HFF-Myc (cell line): ENCODE data around the gene HCRTR2.
"Not testable (repeated sequence)": the region's sequence is repeated elsewhere in the genome, so short reads cannot be mapped to it uniquely, and the experiment has no call there.

Source experiments
- DNase-seq: peaks from one replicate; pipeline ENCODE4 v3.0.0-alpha.2; 2011; ENCODE audit warnings: low read depth; ENCODE audit errors: extremely low read depth
- H3K4me3 ChIP-seq: replicated peaks from 2 replicates; pipeline ENCODE4 v1.5.1; 2011; ENCODE audit warnings: low read depth, mild to moderate bottlenecking, control low read depth, low read length
- TF ChIP-seq, protein P1 (sequence below): IDR thresholded peaks from 2 replicates; pipeline ENCODE4 v1.5.1; 2012; ENCODE audit warnings: mild to moderate bottlenecking, low read depth, low read length, control low read depth; ENCODE audit errors: missing control alignments

The HCRTR2 gene

DNA sequence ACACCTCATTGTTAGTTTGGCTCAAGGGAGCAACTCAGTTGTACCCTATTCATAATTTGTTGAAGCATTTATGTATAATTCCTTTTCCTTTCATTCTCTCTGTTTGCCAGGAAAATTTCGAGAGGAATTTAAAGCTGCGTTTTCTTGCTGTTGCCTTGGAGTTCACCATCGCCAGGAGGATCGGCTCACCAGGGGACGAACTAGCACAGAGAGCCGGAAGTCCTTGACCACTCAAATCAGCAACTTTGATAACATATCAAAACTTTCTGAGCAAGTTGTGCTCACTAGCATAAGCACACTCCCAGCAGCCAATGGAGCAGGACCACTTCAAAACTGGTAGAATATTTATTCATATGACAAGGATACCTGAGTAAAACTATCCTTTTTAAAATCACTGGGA is 107.8 kb downstream of the HCRTR2 start:
- H3K4me3 ChIP-seq, result no peak overlapping the region
- DNase-seq, result no peak
- TF ChIP-seq, protein P1, sequence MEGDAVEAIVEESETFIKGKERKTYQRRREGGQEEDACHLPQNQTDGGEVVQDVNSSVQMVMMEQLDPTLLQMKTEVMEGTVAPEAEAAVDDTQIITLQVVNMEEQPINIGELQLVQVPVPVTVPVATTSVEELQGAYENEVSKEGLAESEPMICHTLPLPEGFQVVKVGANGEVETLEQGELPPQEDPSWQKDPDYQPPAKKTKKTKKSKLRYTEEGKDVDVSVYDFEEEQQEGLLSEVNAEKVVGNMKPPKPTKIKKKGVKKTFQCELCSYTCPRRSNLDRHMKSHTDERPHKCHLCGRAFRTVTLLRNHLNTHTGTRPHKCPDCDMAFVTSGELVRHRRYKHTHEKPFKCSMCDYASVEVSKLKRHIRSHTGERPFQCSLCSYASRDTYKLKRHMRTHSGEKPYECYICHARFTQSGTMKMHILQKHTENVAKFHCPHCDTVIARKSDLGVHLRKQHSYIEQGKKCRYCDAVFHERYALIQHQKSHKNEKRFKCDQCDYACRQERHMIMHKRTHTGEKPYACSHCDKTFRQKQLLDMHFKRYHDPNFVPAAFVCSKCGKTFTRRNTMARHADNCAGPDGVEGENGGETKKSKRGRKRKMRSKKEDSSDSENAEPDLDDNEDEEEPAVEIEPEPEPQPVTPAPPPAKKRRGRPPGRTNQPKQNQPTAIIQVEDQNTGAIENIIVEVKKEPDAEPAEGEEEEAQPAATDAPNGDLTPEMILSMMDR, result no peak

DNA sequence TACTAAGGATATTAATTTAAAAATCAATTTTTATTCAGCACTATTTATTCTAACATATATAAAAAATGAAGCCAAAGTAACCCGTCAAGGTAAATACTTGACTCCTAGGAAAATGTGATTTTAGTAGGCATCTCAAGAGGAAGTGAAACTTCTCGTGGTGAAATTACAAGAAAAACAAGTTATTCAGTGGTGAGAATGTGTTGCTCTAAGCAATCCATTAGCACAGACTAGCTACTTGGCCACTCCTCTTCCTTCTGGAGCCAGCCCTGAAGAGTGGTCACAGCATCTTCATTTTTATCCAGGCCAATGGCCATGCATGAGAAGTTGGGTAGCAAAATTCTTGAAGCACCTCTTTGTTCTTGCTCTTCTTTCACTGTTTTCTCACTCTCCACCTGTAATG is 112.5 kb downstream of the HCRTR2 start:
- TF ChIP-seq, protein P1, result no peak
- DNase-seq, result no peak
- no peak overlapping the region for H3K4me3 ChIP-seq

DNA sequence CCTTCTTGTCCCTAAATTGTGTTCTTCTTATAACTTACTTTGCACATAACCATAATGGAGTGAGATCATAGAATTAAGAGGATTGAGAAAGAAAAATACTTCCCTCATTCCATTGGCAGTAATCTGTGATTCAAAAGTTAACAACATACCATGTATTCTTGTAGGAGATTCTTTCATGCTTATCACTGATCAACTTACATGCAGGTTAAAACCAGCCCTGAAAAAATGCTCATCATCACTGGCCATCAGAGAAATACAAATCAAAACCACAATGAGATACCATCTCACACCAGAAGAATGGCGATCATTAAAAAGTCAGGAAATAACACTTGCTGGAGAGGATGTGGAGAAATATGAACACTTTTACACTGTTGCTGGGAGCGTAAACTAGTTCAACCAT is 116.4 kb downstream of the HCRTR2 start:
- H3K4me3 ChIP-seq, result no peak overlapping the region
- DNase-seq, result no peak
- TF ChIP-seq, protein P1, result no peak

GRCh38 chr6:55293116-55293515 is 118.8 kb downstream of the HCRTR2 start:
- DNase-seq, result no peak
- no peak overlapping the region for H3K4me3 ChIP-seq
- TF ChIP-seq, protein P1, result peak; percentile 44

GRCh38 chr6:55297214-55297613 is 122.9 kb downstream of the HCRTR2 start:
- not testable (repeated sequence) for DNase-seq, H3K4me3 ChIP-seq

DNA sequence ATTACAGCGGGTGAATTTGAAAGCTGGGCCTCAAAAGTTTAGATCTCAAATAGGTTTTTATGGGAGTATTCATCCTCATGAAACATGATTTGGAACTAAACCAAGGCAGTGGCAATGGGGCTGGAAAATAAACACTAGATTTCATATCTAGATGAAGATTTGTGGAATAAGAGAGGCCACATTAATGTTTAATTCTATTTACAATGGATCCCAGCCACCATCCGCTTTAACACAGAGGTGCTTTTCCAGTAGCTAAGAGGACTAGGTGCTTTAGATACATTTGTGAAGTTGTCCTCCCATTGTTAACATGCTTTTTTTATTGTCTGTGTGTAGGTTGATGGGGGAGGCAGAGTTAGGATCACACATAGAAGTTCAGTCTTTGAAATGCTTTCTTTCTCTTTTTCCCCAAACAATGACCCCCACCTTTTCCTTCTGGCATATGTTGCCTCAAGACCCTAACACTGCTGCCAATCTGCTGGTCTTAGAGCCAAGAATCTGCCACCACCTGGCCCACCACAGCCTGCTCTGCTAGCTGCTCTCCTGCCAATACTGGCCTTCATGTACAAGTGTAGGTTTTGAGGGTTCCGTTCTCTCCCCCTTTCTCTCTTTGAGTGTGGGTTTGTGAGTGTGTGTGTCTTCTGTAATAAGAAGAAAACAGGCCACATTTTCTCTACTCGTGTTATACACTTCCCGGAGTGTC is 125.1 kb downstream of the HCRTR2 start:
- TF ChIP-seq, protein P1, result no peak
- no peak for DNase-seq
- H3K4me3 ChIP-seq, result no peak overlapping the region

GRCh38 chr6:55304747-55305146 is 130.4 kb downstream of the HCRTR2 start:
- TF ChIP-seq, protein P1, result no peak
- no peak for DNase-seq
- H3K4me3 ChIP-seq, result no peak overlapping the region
